ENCODE results near the gene PIAS1.
"Not testable (repeated sequence)": the region's sequence is repeated elsewhere in the genome, so short reads cannot be mapped to it uniquely, and the experiment has no call there.

PIAS1 gene

DNA sequence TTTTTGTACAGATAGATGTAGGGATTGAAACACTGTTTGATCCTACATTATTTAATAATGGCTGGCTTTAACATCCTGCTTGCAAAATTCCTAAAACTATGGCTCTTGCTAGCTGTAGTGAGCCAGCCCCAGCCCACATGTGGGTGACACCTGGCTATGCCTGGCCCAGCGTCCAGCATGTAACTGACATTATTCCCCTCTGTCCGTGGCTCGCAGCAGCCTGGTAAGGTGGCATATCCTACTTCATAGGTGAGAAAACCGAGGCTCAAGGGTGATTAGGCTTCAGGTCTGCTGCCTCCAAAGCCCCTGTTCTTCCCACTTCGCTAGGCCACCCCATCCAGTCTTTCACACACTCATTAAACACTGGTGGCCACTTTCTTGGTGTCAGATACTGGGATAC lies 149.4 kb downstream of the PIAS1 start:
- no peak for DNase-seq (ENCODE audit: low read depth in 3 of 3)

DNA sequence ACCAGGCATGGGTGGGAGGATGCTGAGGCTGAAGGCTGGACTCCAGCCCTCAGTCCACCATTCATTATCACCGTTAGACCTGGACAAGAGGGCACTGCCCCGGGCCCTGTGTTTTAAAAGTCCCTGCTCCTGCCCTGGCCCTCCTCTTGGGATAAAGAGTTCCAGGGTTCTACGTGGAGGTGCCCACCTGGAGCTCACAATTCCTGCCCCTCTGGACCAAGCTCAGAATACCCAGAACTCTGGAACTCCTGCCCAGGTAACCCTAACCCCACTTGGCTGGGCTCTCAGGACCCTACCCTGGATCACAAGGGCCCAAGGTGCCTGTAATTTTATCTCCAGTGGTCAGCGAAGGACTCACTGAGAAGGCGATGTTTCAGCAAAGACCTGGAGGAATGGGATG lies 149.8 kb downstream of the PIAS1 start:
- no peak for DNase-seq (ENCODE audit: low read depth in 3 of 3)

DNA sequence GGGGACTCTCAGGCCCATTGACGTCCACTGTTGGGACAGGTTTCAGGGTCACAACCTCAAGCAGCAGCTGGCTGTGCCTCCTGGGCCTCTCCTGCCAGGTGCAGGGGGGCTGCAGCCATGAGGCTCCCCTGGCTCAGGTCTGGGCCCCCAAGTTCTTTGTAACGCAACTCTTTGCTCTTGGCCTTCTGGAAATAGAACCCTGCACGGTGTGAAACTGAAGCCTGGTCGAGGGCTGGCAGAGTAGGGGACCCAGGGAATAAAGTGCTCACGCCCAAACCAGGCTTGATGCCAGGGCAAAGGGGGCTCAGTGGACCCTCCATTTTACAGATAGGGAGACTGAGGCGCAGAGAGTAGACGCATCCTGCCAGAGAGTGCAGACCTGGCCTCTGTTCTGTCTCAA lies 150.2 kb downstream of the PIAS1 start:
- no peak for DNase-seq (ENCODE audit: low read depth in 3 of 3)

DNA sequence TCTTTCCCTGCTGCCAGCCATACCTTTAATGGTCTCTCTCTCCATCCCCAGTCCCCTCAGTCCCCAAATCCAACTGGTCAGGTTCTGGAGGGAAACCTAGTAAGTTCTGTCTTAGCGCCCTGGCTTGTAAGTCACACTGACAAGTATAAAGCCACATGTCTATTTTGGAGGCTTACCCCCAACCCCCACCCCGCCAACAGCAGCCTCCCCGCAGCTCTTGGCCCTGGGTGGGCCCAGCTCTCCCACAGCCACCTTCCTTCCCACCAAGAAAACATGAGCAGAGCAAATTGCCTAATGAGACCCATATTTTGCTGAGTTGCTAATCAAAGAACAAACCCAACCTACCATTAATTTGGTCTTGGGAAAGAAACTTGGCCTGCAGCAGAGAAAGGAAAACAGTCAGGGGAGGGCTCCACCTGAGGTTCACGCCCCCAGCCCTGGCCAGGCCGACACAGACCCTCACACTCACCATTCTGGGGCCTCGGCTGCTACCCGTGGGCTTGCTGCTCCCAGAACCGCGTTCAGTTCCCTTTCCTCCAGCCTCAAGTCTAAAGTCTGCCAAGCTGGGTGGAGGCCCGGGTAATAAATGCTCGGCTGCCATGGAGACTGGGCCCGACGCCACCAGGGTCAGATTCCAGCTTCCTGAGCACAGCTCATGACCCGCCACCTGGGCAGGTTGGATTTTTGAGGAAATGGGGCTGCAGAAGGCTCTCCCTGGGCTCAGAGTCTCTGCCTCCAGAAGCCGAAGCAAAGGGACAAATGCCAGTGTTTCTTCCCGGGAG lies 150.9 kb downstream of the PIAS1 start, which contains the start of gene CALML4:
Gene CALML4, minus strand, starts transcription at position 557 of the 782 bp plus-strand sequence. Its CDS starts 85 bp downstream, at position 472.
- DNase-seq (ENCODE audit: low read depth in 3 of 3), result no peak

DNA sequence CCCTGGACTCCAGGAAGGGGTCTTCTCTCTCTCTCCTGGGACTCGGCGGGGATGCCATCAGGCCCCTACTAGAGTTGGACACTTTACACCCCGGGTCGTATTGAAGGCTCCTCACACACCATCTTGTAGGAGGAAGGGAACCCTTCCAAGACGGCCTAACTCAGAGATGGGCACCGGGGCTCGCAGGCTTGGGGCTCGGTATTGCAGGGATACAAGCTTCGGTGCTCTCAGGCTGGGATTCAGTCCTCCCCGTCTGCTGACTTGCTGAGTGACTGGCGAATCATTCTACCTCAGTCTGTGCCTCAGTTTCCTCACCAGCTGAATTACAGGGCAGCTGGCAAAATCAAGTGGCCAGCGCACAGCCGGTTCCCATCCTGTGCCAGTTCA lies 151.4 kb downstream of the PIAS1 start:
- DNase-seq (ENCODE audit: low read depth in 3 of 3), result no peak

DNA sequence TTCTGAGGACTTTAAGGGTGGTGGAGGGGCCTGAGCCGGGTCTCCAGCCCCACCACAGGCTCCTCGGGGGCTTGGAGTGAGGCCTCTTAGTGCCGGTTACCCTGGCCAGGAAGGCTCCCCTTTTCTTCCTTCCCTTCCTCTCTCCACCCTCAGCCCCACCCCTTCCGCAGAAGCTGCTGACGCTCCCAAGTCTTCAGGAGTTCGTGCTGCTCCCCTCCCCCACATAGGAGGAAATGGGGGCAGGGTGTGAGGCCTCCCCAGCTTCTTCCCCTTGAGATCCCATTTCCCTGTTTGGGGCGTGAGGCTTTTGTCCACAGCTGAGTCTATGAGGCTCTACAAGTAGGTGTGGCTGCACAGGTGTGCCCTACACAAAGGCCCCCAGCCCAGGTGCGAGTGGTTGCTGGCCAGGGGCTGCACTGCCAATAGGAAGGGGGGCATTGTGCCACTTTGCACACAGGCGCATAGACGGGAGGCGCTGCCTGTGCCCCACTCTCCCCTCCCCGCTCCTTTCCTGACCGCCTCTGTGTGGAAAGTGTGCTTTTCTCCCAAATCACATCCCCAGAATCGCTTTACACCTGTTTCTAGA lies 151.9 kb downstream of the PIAS1 start:
- DNase-seq (ENCODE audit: low read depth in 3 of 3), result no peak

DNA sequence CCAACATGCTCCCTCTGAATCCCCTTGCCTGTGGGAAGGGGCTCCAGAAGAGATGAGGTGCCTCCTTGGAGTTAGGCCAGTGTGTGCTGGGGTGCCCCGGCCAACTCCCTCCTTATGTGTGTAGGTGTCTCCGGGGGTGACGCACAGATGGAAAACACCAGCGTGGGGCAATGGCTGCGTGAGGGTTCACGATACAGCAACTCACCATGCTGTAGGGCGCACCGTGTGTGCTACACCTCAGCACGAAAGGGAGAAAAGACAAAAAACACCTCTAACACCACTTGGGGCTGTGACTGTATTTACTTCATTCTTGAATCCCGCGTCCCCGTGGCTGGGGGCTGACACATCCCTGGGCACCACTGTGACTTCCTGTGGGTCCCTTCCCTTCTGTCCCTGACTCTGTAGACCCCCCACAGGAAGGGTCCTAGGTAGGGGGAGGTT lies 152.6 kb downstream of the PIAS1 start:
- DNase-seq (ENCODE audit: low read depth in 3 of 3), result no peak

DNA sequence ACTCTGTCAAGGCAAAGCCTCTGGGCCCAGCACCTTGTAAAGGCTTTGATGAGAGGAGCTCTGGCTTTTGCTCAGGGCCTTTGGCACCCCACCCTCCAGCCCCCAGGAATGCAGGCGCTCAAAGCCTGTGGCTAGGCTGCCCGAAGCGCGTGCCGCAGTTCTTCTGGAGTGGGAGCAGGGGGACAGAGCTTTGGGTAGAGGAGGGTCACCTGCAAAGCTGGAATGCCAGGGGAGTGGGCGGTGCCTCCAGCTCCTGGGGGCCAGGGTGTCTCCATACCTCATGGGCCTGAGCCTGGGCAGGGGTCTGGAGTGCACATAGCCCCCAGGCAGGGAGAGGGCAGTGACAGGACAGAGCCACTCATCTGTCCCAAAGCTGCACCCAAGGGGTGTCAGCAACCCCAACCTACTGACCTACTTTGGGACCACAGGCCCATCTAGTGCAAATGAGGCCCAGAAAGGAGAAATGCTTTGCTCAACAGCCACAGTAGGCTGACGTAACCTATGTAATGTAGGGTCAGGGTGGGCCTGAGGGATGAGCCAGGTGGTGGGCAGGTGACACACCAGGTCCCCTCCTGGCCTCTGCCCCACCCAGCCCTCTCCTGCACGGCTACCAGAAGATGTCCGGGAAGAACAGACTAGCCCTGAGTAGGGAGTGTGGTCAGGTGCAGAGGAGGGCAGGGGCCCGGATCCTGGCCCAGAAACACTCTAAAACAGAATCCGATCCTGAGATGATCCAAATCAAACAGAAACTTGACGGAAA lies 153.2 kb downstream of the PIAS1 start:
- no peak for DNase-seq (ENCODE audit: low read depth in 3 of 3)

DNA sequence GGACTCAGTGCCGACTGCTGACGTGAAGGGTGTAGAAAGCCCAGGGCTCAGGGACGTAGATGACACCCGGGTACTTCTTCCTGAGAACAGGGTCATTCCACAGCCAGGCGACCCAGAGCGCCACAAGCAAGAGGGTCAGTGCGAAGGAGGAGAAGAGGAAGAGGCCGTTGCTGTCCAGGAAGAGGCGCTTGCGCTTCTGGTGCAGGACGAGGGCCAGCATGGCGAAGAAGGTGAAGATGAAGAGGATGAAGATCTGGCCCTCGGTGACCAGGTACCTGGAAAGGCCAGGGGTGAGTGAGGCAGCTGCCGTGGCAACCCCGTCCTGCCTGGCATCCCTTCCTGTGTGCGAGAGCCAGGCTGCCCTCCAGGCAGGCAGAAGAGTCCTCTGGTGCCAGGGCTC lies 154.0 kb downstream of the PIAS1 start:
- no peak for DNase-seq (ENCODE audit: low read depth in 3 of 3)

DNA sequence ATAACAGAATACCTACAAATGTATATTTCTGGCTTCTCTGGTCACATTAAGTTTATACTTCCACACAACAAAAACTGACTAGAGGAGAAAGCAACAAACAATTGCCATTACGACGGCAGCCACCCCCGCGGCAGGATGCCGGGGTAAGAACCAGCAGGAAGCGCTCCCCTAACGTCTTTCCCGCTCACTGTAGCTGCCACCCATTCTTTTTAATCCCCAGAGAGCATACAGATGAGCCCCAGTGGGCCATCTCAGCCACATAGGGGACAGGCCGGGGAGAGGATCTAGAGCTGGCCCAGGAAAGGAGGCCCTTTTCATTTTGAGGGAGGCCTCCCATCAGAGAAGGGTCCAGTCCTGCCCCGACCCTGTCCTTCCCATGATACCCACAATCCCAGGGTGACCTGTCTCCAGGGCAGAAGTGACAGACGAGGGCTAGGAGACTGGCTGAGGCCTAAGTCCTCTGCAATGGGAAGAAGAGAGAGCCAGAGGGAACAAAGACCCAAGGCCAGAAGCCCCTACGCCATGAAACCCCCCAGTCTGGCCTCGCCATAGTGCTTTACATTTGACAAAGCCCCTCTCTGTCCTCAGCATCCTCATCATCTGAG lies 154.6 kb downstream of the PIAS1 start:
- DNase-seq (ENCODE audit: low read depth in 3 of 3), result no peak

DNA sequence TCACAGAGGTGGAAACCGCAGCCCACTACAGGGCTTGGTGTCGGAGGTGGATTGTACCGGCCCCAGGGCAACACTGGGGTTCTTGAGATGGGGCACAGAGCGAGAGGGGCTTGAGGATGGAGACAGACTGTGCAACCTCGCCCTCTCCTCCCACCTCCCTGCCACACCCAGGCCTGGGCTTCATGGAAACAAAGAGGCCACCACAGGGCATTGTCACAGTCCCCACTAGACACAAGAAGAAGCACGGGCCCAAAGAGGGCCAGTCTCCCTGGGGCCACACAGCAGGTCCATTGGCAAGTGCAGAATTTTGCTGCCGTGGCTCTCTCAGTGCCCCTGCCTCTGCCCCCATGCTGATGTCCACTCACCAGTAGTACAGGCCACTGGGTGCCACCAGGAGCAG lies 155.2 kb downstream of the PIAS1 start:
- DNase-seq (ENCODE audit: low read depth in 3 of 3), result no peak

DNA sequence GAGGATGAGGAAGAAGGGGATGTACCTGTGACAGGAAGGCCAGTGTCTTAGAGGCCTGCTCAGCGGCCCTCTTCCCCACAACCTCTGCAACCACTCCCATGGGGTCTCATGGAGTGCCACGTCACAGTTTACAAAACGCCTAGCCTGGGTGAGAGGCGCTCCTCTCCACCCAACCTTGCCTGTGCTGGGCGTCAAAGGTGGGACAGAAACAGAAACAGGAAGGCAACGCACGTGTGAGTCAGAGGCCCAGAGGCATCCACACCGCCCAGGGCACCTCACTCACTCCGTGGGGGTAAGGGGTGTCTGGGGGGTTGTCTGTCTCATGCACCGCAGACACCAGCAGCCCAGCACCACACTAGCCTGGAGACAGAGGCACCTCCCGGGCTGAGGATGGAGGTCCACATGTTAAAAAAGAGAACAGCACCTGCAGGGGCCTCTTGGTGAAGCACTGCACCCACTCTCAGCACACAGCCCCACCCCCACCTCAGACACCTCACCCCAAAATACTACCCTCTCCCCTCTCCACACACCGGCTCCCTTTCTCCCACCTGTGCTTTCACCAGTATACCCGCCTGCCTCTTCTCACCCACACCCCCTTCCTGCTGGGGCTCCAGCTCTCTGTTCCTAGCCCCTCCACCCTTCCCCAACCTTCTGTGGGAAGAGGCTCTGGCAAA lies 155.8 kb downstream of the PIAS1 start:
- peak in 1 of 3 donors; percentile 31 for DNase-seq (ENCODE audit: low read depth in 3 of 3)

DNA sequence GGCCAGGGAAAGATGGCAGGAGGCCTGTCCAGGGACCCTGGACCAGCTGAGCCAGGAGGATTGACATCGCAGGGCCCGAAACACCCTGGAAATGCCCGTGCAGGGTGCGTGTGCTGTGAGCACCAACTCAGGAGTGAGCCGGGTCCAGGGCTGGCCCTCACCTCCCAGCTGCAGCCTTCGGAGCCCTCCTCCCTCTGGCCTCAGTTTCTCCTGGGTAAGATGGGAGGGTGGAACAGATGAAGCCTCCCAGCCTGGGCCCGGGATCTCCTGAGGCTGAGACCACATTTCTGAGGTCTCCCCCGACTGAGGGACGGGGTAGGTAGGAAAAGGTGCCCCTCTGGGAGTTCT lies 156.3 kb downstream of the PIAS1 start:
- DNase-seq (ENCODE audit: low read depth in 3 of 3), result no peak

DNA sequence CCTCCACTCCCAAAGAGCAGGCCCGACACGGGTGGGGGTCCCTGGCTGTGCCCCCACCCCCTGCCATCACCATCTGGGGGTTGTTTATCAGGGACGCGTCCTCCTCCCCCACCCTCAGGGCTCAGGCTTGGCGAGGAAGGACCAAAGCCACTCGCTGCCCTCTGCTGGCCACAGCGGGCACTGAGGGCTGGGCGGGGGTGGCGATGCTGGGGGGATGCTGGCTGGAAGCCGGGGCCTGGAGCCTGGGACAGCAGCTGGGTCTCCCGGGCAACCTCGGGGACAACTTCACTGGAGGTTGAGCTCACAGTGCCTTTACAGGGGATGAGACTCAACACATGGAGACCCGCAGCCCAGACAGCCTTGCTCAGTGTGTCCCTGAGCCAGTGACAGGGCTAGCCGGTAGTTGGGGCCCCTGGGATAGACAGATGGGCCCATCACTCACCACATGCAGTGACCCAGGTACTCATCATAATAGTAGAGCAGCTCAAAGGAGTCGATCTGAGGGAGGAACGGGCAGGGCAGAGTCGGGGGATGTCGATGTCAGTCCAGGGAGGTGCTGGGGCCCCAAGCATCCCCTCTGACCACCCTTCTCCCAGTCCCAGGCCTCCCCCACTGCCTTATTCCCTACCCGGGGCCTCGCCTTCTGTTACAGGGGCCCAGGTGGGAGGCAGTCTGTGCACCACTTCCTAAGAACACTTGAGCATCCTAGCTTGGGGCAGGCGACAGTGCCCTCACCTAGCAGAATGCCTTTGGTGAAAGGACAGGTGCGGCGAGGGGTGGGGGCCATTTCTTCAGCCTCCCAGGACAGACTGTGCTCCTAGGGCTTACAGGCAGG lies 156.9 kb downstream of the PIAS1 start:
- DNase-seq (ENCODE audit: low read depth in 3 of 3), result peak; percentile 17 to 45 (median 39)

DNA sequence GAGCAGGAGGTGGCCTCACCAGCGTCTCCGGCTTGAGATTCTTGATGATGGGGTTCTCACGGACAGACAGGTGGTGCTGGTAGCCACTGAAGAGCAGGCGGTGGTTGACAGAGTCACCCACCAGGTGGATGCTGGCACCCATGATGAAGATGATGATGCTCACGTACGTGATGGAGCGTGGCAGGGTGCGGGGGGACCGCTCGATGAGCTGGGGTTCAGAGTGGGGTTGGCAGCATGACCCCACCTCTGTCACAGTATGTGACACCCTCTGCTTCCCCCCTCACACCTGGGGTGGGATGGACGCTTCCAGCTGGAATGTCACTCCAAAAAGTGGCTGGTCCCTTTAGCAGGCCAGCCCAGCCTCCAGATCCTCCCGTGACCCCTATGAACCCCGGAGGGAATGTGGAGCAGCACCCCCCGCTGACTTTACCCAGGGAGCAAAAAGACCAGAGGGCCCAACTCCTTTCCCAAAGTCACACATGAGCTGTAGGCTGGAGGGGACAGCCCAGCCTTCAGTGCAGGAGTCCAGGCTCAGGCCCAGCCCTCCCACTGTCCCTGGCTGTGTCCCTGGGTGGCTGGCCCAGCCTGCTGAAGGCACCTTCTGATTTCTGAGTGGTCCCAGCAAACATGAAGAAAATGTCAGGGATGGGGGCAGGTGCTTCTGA lies 157.7 kb downstream of the PIAS1 start:
- no peak for DNase-seq (ENCODE audit: low read depth in 3 of 3)

DNA sequence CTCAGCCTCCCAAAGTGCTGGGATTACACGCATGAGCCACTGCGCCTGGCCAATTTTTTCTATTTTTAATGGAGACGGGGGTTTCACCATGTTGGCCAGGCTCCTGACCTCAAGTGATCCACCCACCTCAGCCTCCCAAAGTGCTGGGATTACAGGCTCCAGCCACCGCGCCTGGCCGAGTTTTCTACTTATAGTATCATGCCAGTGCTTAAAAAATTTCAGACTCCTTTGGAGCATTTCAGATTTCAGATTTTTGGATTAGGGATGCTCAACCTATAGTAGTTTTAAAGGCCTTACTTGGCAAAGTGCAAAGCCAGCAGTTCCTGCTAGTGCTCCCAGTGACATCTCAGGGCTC lies 159.4 kb downstream of the PIAS1 start:
- not testable (repeated sequence) for DNase-seq (ENCODE audit: low read depth in 3 of 3)

DNA sequence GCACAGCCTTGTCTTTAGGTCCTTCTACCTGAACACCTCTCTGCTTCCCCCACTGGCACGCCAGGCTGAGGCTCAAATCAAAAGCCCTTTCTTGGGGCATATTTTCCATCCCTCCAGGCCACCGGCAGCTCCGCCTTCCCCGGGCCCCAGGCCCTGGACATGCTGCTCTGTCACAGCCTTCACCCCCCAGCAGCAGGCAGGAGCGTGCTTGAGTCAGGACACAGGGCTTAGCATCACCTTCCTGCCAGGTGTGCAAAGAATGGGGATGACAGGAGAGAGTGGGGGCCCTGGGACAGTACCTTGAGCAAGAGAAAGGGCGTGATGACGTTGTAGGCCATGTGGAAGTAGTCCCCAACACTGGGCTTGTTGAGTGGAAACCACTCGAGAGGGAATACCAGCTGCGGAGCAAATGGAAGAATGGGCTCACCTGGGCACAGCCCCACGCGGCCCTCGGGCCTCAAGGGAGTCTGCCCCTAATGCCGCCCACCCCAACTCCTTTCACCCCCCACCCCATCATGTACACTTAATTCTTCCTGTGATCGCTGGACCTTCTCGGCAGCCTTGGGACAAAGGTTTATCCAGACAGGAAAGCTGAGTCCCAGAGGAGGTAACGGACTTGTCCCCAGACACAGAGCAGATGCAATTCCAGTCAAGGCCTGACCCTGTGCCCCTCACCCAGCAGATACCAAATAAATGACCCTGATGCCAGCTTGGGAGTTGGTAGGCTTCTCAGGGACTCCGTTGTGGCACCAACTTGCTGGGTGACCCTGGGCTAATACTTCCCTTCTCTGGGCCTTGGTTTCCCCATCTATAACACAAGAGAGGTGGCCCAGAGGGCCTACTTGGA lies 160.1 kb downstream of the PIAS1 start:
- no peak for DNase-seq (ENCODE audit: low read depth in 3 of 3)

DNA sequence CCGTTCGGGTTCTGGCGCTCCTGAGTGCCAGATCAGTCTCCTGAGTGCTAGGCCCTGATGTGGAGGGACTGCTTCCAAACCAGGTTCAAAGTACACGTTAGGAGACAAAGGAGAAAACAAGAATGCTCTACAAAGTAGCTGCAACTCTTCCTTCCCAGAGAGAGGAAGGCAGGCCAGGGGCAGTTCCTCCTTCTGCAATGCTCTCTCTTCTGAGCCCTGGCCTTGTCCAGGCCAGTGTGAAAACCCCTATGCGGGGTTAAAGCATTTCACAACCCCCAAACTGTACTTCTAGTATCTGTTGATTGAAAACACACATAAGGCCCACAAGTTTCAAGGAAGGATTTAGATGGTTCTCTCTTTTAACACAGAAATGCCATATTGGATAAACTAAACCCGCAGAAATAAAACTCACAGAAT lies 160.7 kb downstream of the PIAS1 start:
- DNase-seq (ENCODE audit: low read depth in 3 of 3), result no peak

DNA sequence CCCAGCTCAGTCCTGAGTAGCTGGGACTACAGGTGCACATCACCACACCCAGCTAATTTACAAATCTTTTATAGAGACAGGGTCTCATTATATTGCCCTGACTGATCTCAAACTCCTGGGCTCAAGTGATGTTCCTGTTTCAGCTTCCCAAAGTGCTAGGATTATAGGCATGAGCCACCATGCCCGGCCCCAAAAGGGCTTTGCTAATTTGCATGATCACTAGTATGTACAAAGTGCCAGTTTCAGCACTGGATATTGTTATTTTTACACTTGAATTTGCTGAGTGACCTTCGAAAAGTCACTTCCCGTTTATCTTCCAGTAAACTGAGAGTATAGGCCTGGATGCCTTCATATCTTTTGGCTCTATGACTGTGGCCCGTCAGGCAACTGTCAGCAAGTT lies 163.2 kb downstream of the PIAS1 start:
- DNase-seq (ENCODE audit: low read depth in 3 of 3), result no peak

DNA sequence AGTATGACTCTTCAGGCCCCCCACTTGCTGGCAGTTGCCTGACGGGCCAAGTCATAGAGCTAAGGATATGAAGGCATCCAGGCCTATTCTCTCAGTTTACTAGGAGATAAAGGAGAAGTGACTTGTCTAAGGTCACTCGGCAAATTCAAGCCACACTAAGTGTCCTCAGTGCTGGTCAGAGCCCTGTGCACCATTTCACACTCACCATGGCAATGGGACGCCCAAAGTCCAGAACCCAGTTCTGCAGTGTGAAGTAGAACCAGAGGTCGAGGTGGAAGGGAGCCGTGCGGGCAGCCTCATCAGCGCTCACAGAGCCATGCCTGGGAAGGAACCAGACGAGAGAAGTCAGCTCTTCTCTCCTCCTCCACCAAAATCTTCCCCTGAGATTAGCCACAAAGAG lies 164.2 kb downstream of the PIAS1 start:
- no peak for DNase-seq (ENCODE audit: low read depth in 3 of 3)
